GM19455 (cell line): ENCODE measurements around the gene KCNJ10.

Source experiments
- ATAC-seq: cut with Tn5 transposase; IDR thresholded peaks from one replicate; pipeline ENCODE4 v1.9.1; 2021; ENCODE audit not compliant: unreplicated experiment

Gene KCNJ10

GRCh38 chr1:160084771-160085321 is 14.9 kb upstream of the KCNJ10 start:
- no peak for ATAC-seq

GRCh38 chr1:160083968-160084770 is 14.2 kb upstream of the KCNJ10 start:
- ATAC-seq = no peak

GRCh38 chr1:160082926-160083325 is 13.0 kb upstream of the KCNJ10 start:
- no peak for ATAC-seq

GRCh38 chr1:160082487-160082886 is 12.5 kb upstream of the KCNJ10 start:
- no peak for ATAC-seq

- ATAC-seq = no peak
Observed at GRCh38 chr1:160081261-160081936, 11.4 kb upstream of the KCNJ10 start, which contains the start of gene KCNJ9. Gene KCNJ9, plus strand, starts transcription at chr1:160081538. Its CDS starts 2,493 bp downstream, at chr1:160084031.

- ATAC-seq = no peak
Observed at GRCh38 chr1:160080381-160081100, 10.6 kb upstream of the KCNJ10 start.

- ATAC-seq = no peak
Observed at GRCh38 chr1:160079448-160079847, 9.5 kb upstream of the KCNJ10 start.

GRCh38 chr1:160078512-160079195 is 8.7 kb upstream of the KCNJ10 start:
- peak; percentile 65 for ATAC-seq

- ATAC-seq = no peak
Observed at GRCh38 chr1:160077486-160077885, 7.5 kb upstream of the KCNJ10 start.

GRCh38 chr1:160076295-160076694 is 6.3 kb upstream of the KCNJ10 start:
- ATAC-seq = no peak

- ATAC-seq = no peak
Observed at GRCh38 chr1:160075836-160076235, 5.9 kb upstream of the KCNJ10 start.

GRCh38 chr1:160074865-160075264 is 4.9 kb upstream of the KCNJ10 start:
- no peak for ATAC-seq

- ATAC-seq = no peak
Observed at GRCh38 chr1:160071289-160071688, 1.3 kb upstream of the KCNJ10 start.

GRCh38 chr1:160070243-160071163 is 543 bp upstream of the KCNJ10 start:
- no peak for ATAC-seq

- ATAC-seq = no peak
Observed at GRCh38 chr1:160068225-160068624, 1.7 kb downstream of the KCNJ10 start.

- no peak for ATAC-seq
Observed at GRCh38 chr1:160066829-160067745, 2.9 kb downstream of the KCNJ10 start.

GRCh38 chr1:160064746-160065145 is 5.2 kb downstream of the KCNJ10 start:
- no peak for ATAC-seq

GRCh38 chr1:160064164-160064563 is 5.8 kb downstream of the KCNJ10 start:
- ATAC-seq = no peak

- ATAC-seq = no peak
Observed at GRCh38 chr1:160063176-160063575, 6.8 kb downstream of the KCNJ10 start.
